IgD-negative memory B cell (primary cell): ENCODE results near the gene SFXN5. TPM values are rescaled to one million over a fixed set of nuclear protein-coding genes. Genes with fewer than 3 reads are reported as not detected.
A peak's percentile ranks its signal among the peaks of the same experiment; 100 is the strongest.

Experiments used
- H3K27ac Mint-ChIP-seq, 3 donors: one replicate each; pipeline ENCODE4 v1.8.0; 2020 to 2022; ENCODE audit warnings: mild to moderate bottlenecking in 3 of 3, mixed read lengths in 3 of 3, moderate library complexity in 1 of 3
- H3K27me3 Mint-ChIP-seq: one replicate; pipeline ENCODE4 v1.8.0; 2021; ENCODE audit warnings: mixed read lengths
- H3K36me3 Mint-ChIP-seq: one replicate; pipeline ENCODE4 v1.8.0; 2020; ENCODE audit warnings: mild to moderate bottlenecking, mixed read lengths
- H3K4me1 Mint-ChIP-seq, 3 donors: one replicate each; pipeline ENCODE4 v1.8.0; 2020 to 2022; ENCODE audit warnings: mixed read lengths in 3 of 3, mild to moderate bottlenecking in 1 of 3
- H3K4me3 Mint-ChIP-seq, 4 donors: one replicate each; pipeline ENCODE4 v1.8.0; 2020 to 2022; ENCODE audit warnings: mild to moderate bottlenecking in 4 of 4, mixed read lengths in 4 of 4, moderate library complexity in 3 of 4
- H3K9me3 Mint-ChIP-seq, 3 donors: one replicate each; pipeline ENCODE4 v1.8.0; 2020 to 2021; ENCODE audit warnings: mixed read lengths in 3 of 3, mild to moderate bottlenecking in 1 of 3
- polyA plus RNA-seq: library from polyadenylated mRNA; unstranded; fragments of 300-500 nt; fragmentation: Illumina TruSeq; gene quantifications from one replicate; pipeline ENCODE4 v1.2.3, GENCODE V29; 2021

The SFXN5 gene
- polyA plus RNA-seq, 1 donor from 2014 or later: 2.8 TPM

GRCh38 chr2:72898585-72898906, 173.0 kb downstream of the SFXN5 start:
- peaks cover 42% of the 10 kb centered on the region for H3K27me3 Mint-ChIP-seq

DNA sequence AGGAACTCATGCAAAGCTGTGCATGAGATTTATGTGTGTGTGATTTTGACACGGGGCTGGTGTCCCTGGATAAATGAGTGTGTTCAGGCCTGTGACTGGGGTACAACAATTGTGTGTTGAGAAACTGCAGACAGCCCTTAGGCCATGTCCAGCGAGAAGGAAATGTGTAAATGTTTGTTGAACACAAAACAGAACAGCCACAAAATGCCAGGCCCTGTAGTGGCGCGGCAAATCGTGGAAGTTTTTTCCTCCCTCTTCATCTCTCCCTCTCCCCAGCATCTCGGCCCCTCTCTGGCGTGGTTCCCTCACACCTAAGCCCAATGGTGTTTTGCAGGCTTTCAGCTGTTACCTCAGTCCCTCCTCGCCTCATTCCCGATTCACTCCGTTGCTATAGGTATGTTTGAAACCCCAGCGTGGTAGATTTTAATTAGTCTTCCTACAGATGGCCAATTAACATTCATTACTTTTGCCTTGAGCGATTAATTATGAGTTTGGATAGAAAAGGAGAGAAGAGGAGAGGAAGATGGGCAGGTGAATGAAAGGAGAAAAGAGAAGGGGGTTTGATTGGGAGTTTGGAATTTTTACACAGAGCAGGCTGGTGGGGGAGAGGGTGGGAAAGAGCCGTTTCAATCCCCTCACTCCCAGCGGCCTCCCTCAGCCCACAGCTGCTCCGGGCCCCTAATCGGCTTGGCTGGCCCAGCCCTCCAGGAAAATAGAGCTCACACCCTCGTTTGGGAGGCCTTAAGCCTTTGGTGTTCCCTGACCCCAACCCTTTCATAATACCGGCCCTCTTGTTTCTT, 173.5 kb downstream of the SFXN5 start:
- Mint-ChIP-seq H3K36me3 (no peaks in the 10 kb centered on the region), H3K27me3 (peaks cover 42% of the 10 kb centered on the region), H3K4me3 (no peak overlapping the region), H3K27ac (no peak overlapping the region), H3K4me1 (peaks cover 0 to 2% (median 0%) of the 10 kb centered on the region in 3 donors), H3K9me3 (no peaks in the 10 kb centered on the region)

More at GRCh38 chr2:72898585-72898906, 173.0 kb downstream of the SFXN5 start:
- no peaks in the 10 kb centered on the region for H3K9me3 Mint-ChIP-seq
- no peak overlapping the region for H3K4me3 Mint-ChIP-seq
- no peak overlapping the region for H3K27ac Mint-ChIP-seq
- peaks cover 0 to 2% (median 0%) of the 10 kb centered on the region in 3 donors for H3K4me1 Mint-ChIP-seq
- H3K36me3 Mint-ChIP-seq: no peaks in the 10 kb centered on the region

- Mint-ChIP-seq H3K4me3 (no peak overlapping the region), H3K27ac (no peak overlapping the region), H3K4me1 (peaks cover 0 to 2% (median 0%) of the 10 kb centered on the region in 3 donors), H3K36me3 (no peaks in the 10 kb centered on the region), H3K27me3 (peaks cover 43% of the 10 kb centered on the region), H3K9me3 (no peaks in the 10 kb centered on the region)
These were observed 175.1 kb downstream of the SFXN5 start for GRCh38 chr2:72896446-72896845.

GRCh38 chr2:72895759-72896281, 175.7 kb downstream of the SFXN5 start:
- Mint-ChIP-seq H3K9me3 (no peaks in the 10 kb centered on the region), H3K27ac (no peak overlapping the region), H3K4me3 (no peak overlapping the region), H3K36me3 (no peaks in the 10 kb centered on the region), H3K27me3 (peaks cover 48% of the 10 kb centered on the region), H3K4me1 (peaks cover 0 to 2% (median 0%) of the 10 kb centered on the region in 3 donors)

DNA sequence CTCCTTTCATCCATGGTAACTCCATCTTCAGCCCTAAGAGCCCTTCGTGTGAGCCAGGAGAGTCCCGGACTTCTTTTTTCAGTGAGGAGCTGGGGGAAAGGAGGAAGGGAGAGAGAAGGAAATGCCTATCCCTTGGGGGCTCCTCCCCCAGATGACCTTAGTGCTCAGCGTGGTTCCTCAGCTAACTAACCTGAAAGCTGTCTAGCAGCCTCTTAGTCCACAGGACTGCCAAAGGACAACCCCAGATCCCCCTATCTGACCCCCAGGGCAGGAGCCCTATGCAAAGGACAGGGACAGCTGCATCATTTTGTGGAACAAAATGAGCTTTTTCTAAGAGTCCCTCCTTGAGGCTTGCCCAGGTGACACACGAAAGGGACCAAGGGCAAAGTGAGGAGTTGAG, 176.4 kb downstream of the SFXN5 start:
- no peaks in the 10 kb centered on the region for H3K9me3 Mint-ChIP-seq
- peaks cover 45% of the 10 kb centered on the region for H3K27me3 Mint-ChIP-seq
- no peak overlapping the region for H3K27ac Mint-ChIP-seq
- H3K4me3 Mint-ChIP-seq: no peak overlapping the region
- H3K4me1 Mint-ChIP-seq: peaks cover 0 to 2% (median 0%) of the 10 kb centered on the region in 3 donors
- H3K36me3 Mint-ChIP-seq: no peaks in the 10 kb centered on the region

DNA sequence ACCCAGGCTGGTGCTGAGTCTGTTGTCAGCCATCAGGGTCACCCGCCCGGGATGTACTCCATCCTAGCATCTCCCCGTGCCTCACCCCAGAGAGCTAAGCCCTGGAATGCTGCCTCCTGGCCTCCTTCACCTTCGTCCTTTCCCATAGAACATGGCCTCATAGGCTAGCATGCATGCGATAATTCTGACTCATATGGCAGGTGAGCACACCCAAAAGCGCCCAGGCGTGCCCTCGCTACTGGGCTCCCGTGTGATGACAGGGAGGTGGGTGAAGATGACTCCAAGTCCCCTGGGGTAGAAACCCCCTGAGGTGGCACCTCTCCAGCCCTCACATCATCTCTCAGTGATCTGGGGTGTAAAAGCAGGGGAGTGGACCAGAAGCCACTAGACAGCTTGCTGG, 177.0 kb downstream of the SFXN5 start:
- Mint-ChIP-seq H3K4me1 (peaks cover 0 to 2% (median 0%) of the 10 kb centered on the region in 3 donors), H3K27ac (no peak overlapping the region), H3K27me3 (peaks cover 44% of the 10 kb centered on the region), H3K36me3 (no peaks in the 10 kb centered on the region), H3K9me3 (no peaks in the 10 kb centered on the region), H3K4me3 (no peak overlapping the region)

DNA sequence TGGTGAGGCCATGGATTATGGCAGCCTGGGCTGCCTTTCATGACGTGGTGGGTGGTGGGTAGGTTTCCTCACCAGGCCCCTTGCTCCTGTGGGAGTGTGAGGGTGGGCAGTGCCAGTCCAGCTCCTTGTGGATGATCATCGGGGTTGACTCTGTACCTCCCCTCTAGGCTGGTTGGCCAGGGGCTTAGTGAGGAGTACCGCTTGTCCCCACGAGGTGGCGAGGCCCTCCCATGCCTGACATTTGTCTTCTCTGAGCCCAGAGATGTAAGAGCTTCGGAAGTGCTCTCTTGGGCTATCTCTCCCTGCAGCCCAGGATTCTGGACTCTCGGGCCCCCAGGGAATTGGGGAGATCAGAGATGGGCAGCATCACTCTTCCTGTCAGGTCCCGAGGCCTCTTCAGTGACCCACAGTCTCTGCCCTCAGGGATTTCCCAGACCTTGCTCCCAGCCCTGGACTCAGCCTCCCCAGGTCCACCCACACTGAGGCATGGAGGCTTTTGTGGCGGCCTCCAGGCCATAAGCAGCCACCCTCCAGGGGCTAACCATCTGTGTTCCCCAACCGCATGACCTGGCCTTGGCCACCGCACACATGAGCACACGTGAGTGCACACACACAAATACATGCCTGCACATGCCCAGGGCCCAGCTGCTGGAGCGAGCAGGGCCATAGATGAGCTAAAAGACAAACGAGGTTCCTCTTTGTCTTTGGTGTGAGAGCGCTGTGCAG, 177.8 kb downstream of the SFXN5 start:
- no peaks in the 10 kb centered on the region for H3K9me3 Mint-ChIP-seq
- peaks cover 43% of the 10 kb centered on the region for H3K27me3 Mint-ChIP-seq
- peak overlapping the region in 1 of 4 donors; percentile 9 for H3K4me3 Mint-ChIP-seq
- no peaks in the 10 kb centered on the region for H3K36me3 Mint-ChIP-seq
- no peak overlapping the region for H3K27ac Mint-ChIP-seq
- H3K4me1 Mint-ChIP-seq: peaks cover 0 to 5% (median 0%) of the 10 kb centered on the region in 3 donors

DNA sequence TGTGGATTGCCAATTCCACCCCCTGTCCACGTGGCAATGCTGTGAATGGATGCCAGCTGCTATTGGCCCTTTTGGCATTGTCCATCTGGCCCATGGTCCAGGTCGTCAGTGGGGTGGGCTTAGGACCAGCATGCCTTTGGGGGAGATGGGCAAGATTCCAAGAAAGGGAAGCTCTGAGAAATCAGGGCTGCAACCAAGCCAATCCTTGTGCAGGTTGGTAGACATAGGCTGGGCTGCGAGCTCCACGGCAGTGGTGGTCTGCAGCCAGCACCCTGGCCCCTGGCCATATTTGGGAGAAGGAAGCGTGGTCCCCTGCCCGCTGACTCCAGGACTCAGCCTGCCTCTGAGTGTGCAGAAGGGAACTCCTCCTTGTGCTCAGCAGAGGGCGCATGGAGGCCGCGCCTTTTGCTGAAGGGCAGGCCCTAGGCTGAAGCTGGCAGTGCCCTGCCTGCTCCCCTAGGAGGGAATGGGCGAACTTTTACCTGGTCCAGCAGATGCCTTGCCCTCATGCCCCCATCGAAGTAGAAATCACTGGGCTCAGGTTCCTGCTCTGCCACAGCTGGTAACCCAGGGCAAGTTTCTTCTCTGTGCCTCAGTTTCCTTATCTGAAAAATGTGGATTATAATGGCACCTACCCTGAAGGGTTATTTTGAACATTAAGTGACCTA, 178.9 kb downstream of the SFXN5 start:
- no peak overlapping the region for H3K4me3 Mint-ChIP-seq

More for the DNA sequence above, 178.9 kb downstream of the SFXN5 start:
- peaks cover 0 to 9% (median 0%) of the 10 kb centered on the region in 3 donors for H3K4me1 Mint-ChIP-seq
- no peak overlapping the region for H3K27ac Mint-ChIP-seq
- no peaks in the 10 kb centered on the region for H3K9me3 Mint-ChIP-seq
- H3K27me3 Mint-ChIP-seq: peaks cover 40% of the 10 kb centered on the region
- no peaks in the 10 kb centered on the region for H3K36me3 Mint-ChIP-seq

Other genes with a start within 250 kb of the SFXN5 start
- gene EXOC6B, start 245.7 kb downstream of the SFXN5 start, polyA plus RNA-seq: 3.2 TPM
- not detected for gene SPR, start 184.3 kb downstream of the SFXN5 start, polyA plus RNA-seq
- not detected for gene EMX1, start 154.2 kb downstream of the SFXN5 start, polyA plus RNA-seq
- gene RAB11FIP5, start 41.2 kb upstream of the SFXN5 start, polyA plus RNA-seq: 4.8 TPM
- gene NOTO, start 130.9 kb upstream of the SFXN5 start, polyA plus RNA-seq: not detected
- gene SMYD5, start 142.5 kb upstream of the SFXN5 start, polyA plus RNA-seq: 27.4 TPM
- gene PRADC1, start 161.5 kb upstream of the SFXN5 start, polyA plus RNA-seq: 12.4 TPM
- 242 TPM for gene CCT7, start 162.6 kb upstream of the SFXN5 start, polyA plus RNA-seq
- 3.8 TPM for gene FBXO41, start 212.8 kb upstream of the SFXN5 start, polyA plus RNA-seq
- gene EGR4, start 221.8 kb upstream of the SFXN5 start, polyA plus RNA-seq: 0.26 TPM